ENCODE results near the gene PSMA7.

Gene PSMA7

GRCh38 chr20:62135573-62136266 lies 7.5 kb downstream of the PSMA7 start:
- DNase-seq: no peak

- DNase-seq: no peak
Measured at GRCh38 chr20:62134735-62135231, 8.4 kb downstream of the PSMA7 start.

- DNase-seq: no peak
Measured at GRCh38 chr20:62133864-62134263, 9.3 kb downstream of the PSMA7 start.

- DNase-seq: no peak
Measured at GRCh38 chr20:62133051-62133845, 9.9 kb downstream of the PSMA7 start.

- DNase-seq: no peak
Measured at GRCh38 chr20:62132421-62132820, 10.8 kb downstream of the PSMA7 start.

- DNase-seq: no peak
Measured at GRCh38 chr20:62131560-62132320, 11.5 kb downstream of the PSMA7 start.

- no peak for DNase-seq
Measured at GRCh38 chr20:62129731-62130531, 13.3 kb downstream of the PSMA7 start.

GRCh38 chr20:62128502-62128901 lies 14.7 kb downstream of the PSMA7 start:
- DNase-seq: no peak

- no peak for DNase-seq
Measured at GRCh38 chr20:62127799-62128198, 15.4 kb downstream of the PSMA7 start.

- DNase-seq: no peak
Measured at GRCh38 chr20:62126141-62126540, 17.1 kb downstream of the PSMA7 start.

GRCh38 chr20:62123450-62124118 lies 19.6 kb downstream of the PSMA7 start:
- DNase-seq: no peak

- peak; percentile 32 to 35 for DNase-seq
Measured at GRCh38 chr20:62122654-62123449, 20.3 kb downstream of the PSMA7 start.

GRCh38 chr20:62121776-62122653 lies 21.2 kb downstream of the PSMA7 start, which contains the start of gene LSM14B:
Gene LSM14B (plus strand): TSS chr20:62122475. CDS start chr20:62122667, 192 bp downstream.
- peak; percentile 94 to 95 for DNase-seq

GRCh38 chr20:62120990-62121775 lies 22.0 kb downstream of the PSMA7 start:
- DNase-seq: no peak

- no peak for DNase-seq
Measured at GRCh38 chr20:62120365-62120762, 22.8 kb downstream of the PSMA7 start.

- no peak for DNase-seq
Measured at GRCh38 chr20:62119591-62120364, 23.4 kb downstream of the PSMA7 start.

- DNase-seq: no peak
Measured at GRCh38 chr20:62119115-62119514, 24.1 kb downstream of the PSMA7 start.

Data from activated CD4-positive, alpha-beta T cell treated with anti-CD3 and anti-CD28 coated beads, Interleukin-2, amount 50 U/mL, for 48 hours (primary cell).